ENCODE results near the gene PON2. TPM values are rescaled to one million over a fixed set of nuclear protein-coding genes. Genes with fewer than 3 reads are reported as not detected.

PON2 gene
- total and polyA plus RNA-seq, 2 donors (not counting 1 experiment from before 2014, with no cell fraction given): 7.5 to 8.3 TPM

DNA sequence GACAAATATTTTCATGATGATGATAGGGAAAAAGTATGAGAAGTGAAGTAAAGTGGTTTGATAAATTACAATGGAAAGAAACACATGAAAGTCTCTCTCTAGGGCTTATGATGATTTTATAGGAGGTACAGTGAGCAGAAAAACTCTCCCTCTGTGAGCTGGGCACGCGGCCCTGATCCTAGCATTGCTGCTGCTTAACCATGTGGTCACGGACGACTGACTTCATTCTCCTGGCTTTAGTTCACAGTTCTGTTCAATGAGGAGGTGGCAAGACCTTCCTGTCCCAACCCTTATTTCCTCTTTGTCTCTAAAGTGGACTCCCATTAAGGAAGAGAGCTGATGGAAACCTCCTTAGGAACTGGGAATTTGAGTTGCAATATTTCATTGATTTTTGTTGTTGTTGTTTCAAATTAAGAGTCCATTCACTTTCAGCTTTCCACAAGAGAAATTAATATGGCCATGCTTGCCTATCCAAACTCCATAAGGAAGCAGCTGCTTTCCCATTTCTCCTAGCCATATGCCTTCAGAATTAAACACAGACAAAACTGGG, 30.4 kb downstream of the PON2 start:
- POLR2A ChIA-PET: no interaction called here
- DNase-seq: no peak
- no peak overlapping the region for H3K4me3 Mint-ChIP-seq
- no peaks in the 10 kb centered on the region for H3K4me1 Mint-ChIP-seq
- Histone ChIP-seq H3K4me3 (ENCODE audit: control extremely low read depth in 1 of 5, extremely low read depth in 1 of 5, insufficient read depth in 1 of 5, low read depth in 2 of 5, low read length in 4 of 5) (no peak overlapping the region), H2AFZ (ENCODE audit: insufficient read depth, low read depth, low read length, poor library complexity, severe bottlenecking) (no peak overlapping the region), H3K4me1 (ENCODE audit: control insufficient read depth in 2 of 2, insufficient read depth in 2 of 2, low read length in 2 of 2) (no peaks in the 10 kb centered on the region), H3K9ac (ENCODE audit: low read length) (no peak overlapping the region), H3K27me3 (replicated peaks in 1 of 4; ENCODE audit: control extremely low read depth in 1 of 4, control insufficient read depth in 3 of 4, insufficient read depth in 4 of 4, low read length in 3 of 4) (peaks cover 0 to 3% (median 0%) of the 10 kb centered on the region in 4 experiments), H3K79me2 (ENCODE audit: control insufficient read depth, insufficient read depth, low read length) (no peaks in the 10 kb centered on the region), H3K36me3 (replicated peaks in 1 of 2; ENCODE audit: control extremely low read depth in 1 of 2, control insufficient read depth in 1 of 2, extremely low read depth in 1 of 2, insufficient read depth in 2 of 2, low read length in 1 of 2) (peaks cover 0 to 2% of the 10 kb centered on the region in 2 experiments), H3K27ac (ENCODE audit: low read length in 2 of 2) (no peak overlapping the region), H3K9me3 (ENCODE audit: control extremely low read depth in 1 of 3, control insufficient read depth in 2 of 3, insufficient read depth in 1 of 3, low read length in 2 of 3) (no peaks in the 10 kb centered on the region), H3K4me2 (replicated peaks; ENCODE audit: low read depth, low read length, poor library complexity, severe bottlenecking) (no peak overlapping the region), H4K20me1 (ENCODE audit: control insufficient read depth, insufficient read depth, low read length, poor library complexity, severe bottlenecking) (no peaks in the 10 kb centered on the region)
- H3K27me3 Mint-ChIP-seq: peaks cover 3% of the 10 kb centered on the region
- no peaks in the 10 kb centered on the region for H3K9me3 Mint-ChIP-seq (ENCODE audit: insufficient read depth)
- TF ChIP-seq, protein P1, sequence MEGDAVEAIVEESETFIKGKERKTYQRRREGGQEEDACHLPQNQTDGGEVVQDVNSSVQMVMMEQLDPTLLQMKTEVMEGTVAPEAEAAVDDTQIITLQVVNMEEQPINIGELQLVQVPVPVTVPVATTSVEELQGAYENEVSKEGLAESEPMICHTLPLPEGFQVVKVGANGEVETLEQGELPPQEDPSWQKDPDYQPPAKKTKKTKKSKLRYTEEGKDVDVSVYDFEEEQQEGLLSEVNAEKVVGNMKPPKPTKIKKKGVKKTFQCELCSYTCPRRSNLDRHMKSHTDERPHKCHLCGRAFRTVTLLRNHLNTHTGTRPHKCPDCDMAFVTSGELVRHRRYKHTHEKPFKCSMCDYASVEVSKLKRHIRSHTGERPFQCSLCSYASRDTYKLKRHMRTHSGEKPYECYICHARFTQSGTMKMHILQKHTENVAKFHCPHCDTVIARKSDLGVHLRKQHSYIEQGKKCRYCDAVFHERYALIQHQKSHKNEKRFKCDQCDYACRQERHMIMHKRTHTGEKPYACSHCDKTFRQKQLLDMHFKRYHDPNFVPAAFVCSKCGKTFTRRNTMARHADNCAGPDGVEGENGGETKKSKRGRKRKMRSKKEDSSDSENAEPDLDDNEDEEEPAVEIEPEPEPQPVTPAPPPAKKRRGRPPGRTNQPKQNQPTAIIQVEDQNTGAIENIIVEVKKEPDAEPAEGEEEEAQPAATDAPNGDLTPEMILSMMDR (IDR thresholded peaks at IDR 0.05): no peak
- TF ChIP-seq EZH2 (IDR thresholded peaks at IDR 0.05; ENCODE audit: borderline replicate concordance, insufficient read depth, low read depth, low read length, poor library complexity, severe bottlenecking): no peak
- no peak overlapping the region for H3K27ac Mint-ChIP-seq
- ATAC-seq (ENCODE audit: low read depth): no peak
- CTCF ChIA-PET: no interaction called here
- intact Hi-C loops (cut with micrococcal nuclease): no loop called here
- 98% methylated on average over 4 of the region's 4 CpGs for WGBS (ENCODE audit: insufficient coverage)

DNA sequence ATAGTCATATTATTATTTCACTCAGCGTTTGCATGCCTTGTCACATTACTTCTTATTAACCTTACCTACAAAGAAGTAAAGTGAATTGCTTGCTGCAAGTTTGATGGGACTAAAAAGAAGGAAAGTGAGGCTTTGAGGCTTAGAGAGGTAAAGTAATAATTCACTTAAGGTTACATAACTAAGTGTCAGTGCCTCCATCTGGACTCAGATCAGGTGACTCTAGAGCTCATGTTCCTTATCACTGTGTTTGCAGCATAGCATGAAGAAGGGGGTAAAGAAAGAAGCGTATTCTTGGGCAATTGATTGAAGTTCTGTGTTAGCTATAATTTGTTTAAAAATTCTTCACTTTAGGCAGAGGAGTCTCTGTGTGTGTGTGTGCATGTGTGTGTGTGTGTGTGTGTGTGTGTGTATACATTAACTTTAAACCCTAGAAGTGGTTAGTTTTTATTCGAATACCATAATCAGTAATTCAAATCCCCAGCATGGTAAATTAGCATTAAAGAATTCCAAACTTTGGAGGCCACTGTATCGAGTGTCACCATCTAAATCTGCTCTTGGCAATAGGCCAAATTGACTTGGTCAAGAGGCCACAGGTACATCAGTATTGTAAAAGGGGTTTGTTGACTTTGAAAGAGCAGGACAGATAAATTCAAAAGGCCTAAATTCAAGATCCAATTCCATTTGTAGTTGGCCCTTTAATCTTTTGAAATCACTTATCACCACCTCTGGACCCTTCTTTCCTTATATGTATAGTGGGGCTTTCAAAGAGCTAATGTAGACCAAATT, 36.5 kb downstream of the PON2 start:
- WGBS (ENCODE audit: insufficient coverage): 100% methylated on average over 1 of the region's 4 CpGs
- no peaks in the 10 kb centered on the region for H3K4me1 Mint-ChIP-seq
- Histone ChIP-seq H3K9me3 (ENCODE audit: control extremely low read depth in 1 of 3, control insufficient read depth in 2 of 3, insufficient read depth in 1 of 3, low read length in 2 of 3) (no peaks in the 10 kb centered on the region), H3K4me2 (replicated peaks; ENCODE audit: low read depth, low read length, poor library complexity, severe bottlenecking) (no peak overlapping the region), H3K4me1 (ENCODE audit: control insufficient read depth in 2 of 2, insufficient read depth in 2 of 2, low read length in 2 of 2) (peaks cover 6 to 8% of the 10 kb centered on the region in 2 donors), H3K4me3 (ENCODE audit: control extremely low read depth in 1 of 5, extremely low read depth in 1 of 5, insufficient read depth in 1 of 5, low read depth in 2 of 5, low read length in 4 of 5) (no peak overlapping the region), H3K9ac (ENCODE audit: low read length) (no peak overlapping the region), H3K36me3 (replicated peaks in 1 of 2; ENCODE audit: control extremely low read depth in 1 of 2, control insufficient read depth in 1 of 2, extremely low read depth in 1 of 2, insufficient read depth in 2 of 2, low read length in 1 of 2) (no peaks in the 10 kb centered on the region), H2AFZ (ENCODE audit: insufficient read depth, low read depth, low read length, poor library complexity, severe bottlenecking) (no peak overlapping the region), H3K27me3 (replicated peaks in 1 of 4; ENCODE audit: control extremely low read depth in 1 of 4, control insufficient read depth in 3 of 4, insufficient read depth in 4 of 4, low read length in 3 of 4) (peaks cover 0 to 18% (median 11%) of the 10 kb centered on the region in 4 experiments), H3K79me2 (ENCODE audit: control insufficient read depth, insufficient read depth, low read length) (no peaks in the 10 kb centered on the region), H4K20me1 (ENCODE audit: control insufficient read depth, insufficient read depth, low read length, poor library complexity, severe bottlenecking) (no peaks in the 10 kb centered on the region), H3K27ac (ENCODE audit: low read length in 2 of 2) (no peak overlapping the region)
- CTCF ChIA-PET: no interaction called here
- no peak for ATAC-seq (ENCODE audit: low read depth)
- TF ChIP-seq EZH2 (IDR thresholded peaks at IDR 0.05; ENCODE audit: borderline replicate concordance, insufficient read depth, low read depth, low read length, poor library complexity, severe bottlenecking): no peak
- TF ChIP-seq, protein P1 (IDR thresholded peaks at IDR 0.05): no peak
- no peak for DNase-seq
- no peak overlapping the region for H3K4me3 Mint-ChIP-seq
- H3K9me3 Mint-ChIP-seq (ENCODE audit: insufficient read depth): no peaks in the 10 kb centered on the region
- H3K27ac Mint-ChIP-seq: no peak overlapping the region
- POLR2A ChIA-PET: no interaction called here
- intact Hi-C loops (cut with micrococcal nuclease): no loop called here
- H3K27me3 Mint-ChIP-seq: peaks cover 35% of the 10 kb centered on the region
